OCI-LY7 (cell line): ENCODE measurements around the gene OR2G2. TPM values are rescaled to one million over a fixed set of nuclear protein-coding genes. Genes with fewer than 3 reads are reported as not detected.

Source experiments
- BruUV-seq: library from RNA; stranded (reverse); fragments of 400-500 nt; replicated peaks from 2 replicates; lab custom pipeline; 2021; lab: Mats Ljungman, UMichigan
- CTCF ChIA-PET: fragments of 300-600 bp; sonication (Branson Sonifier 250); formaldehyde crosslinking; loops from one replicate; lab custom pipeline; 2022; ENCODE audit warnings: antibody characterized with exemption; ENCODE audit not compliant: unreplicated experiment; lab: Charles Lee
- POLR2A ChIA-PET: fragments of 300-600 bp; sonication (Branson Sonifier 250); formaldehyde crosslinking; loops from one replicate; lab custom pipeline; 2022; ENCODE audit warnings: antibody characterized with exemption; lab: Charles Lee
- DNase-seq: peaks from one replicate; pipeline ENCODE4 v3.0.0-alpha.2; 2015; ENCODE audit warnings: low spot score
- H2AFZ ChIP-seq: fragments of 200-600 bp; sonication (generic), shearing (Covaris generic); 2 replicates; pipeline ENCODE4 v1.6.1; 2014; ENCODE audit warnings: mild to moderate bottlenecking, antibody characterized with exemption, low read length, moderate library complexity
- H3K27ac ChIP-seq: fragments of 200-600 bp; sonication (generic); 2 replicates; pipeline ENCODE4 v1.5.1; 2014; ENCODE audit warnings: mixed run types, low read depth, mild to moderate bottlenecking, moderate library complexity, low read length, inconsistent platforms; ENCODE audit not compliant: poor library complexity, severe bottlenecking
- H3K36me3 ChIP-seq: fragments of 200-600 bp; sonication (generic); 2 replicates; pipeline ENCODE4 v1.6.1; 2014; ENCODE audit warnings: mild to moderate bottlenecking, antibody characterized with exemption, low read length, moderate library complexity, mixed read lengths; ENCODE audit not compliant: insufficient read depth
- H3K4me1 ChIP-seq: fragments of 200-600 bp; sonication (generic); 2 replicates; pipeline ENCODE4 v1.5.1; 2014; ENCODE audit warnings: mild to moderate bottlenecking, low read length; ENCODE audit not compliant: insufficient read depth, poor library complexity, severe bottlenecking
- H3K4me2 ChIP-seq: fragments of 200-600 bp; sonication (generic); 2 replicates; pipeline ENCODE4 v1.6.1; 2014; ENCODE audit warnings: mild to moderate bottlenecking, low read length
- H3K4me3 ChIP-seq: fragments of 200-600 bp; sonication (generic); 2 replicates; pipeline ENCODE4 v1.5.1; 2014; ENCODE audit warnings: mild to moderate bottlenecking, low read depth, low read length; ENCODE audit not compliant: poor library complexity, severe bottlenecking
- H3K79me2 ChIP-seq: fragments of 200-600 bp; sonication (generic); 2 replicates; pipeline ENCODE4 v1.6.1; 2016; ENCODE audit warnings: low read depth, mild to moderate bottlenecking, low read length, moderate library complexity, mixed read lengths; ENCODE audit not compliant: insufficient read depth
- H3K9me2 ChIP-seq: fragments of 200-600 bp; sonication (generic); 2 replicates; pipeline ENCODE4 v1.6.1; 2016; ENCODE audit warnings: mild to moderate bottlenecking, low read length, mixed read lengths; ENCODE audit not compliant: insufficient read depth
- H3K9me3 ChIP-seq: fragments of 200-600 bp; sonication (generic); 2 replicates; pipeline ENCODE4 v1.6.1; 2014; ENCODE audit warnings: mild to moderate bottlenecking, mixed run types, low read length, mixed read lengths
- H4K20me1 ChIP-seq: fragments of 200-600 bp; sonication (generic); 2 replicates; pipeline ENCODE4 v1.6.1; 2014; ENCODE audit warnings: mild to moderate bottlenecking, antibody characterized with exemption, low read length, moderate library complexity, mixed read lengths; ENCODE audit not compliant: insufficient read depth
- CTCF ChIP-seq: fragments of 200-600 bp; sonication (generic); conservative IDR thresholded peaks from 2 replicates; pipeline ENCODE4 v1.5.1; 2014; ENCODE audit warnings: mild to moderate bottlenecking, antibody characterized with exemption, low read length, moderate library complexity, mixed read lengths
- EZH2phosphoT487 ChIP-seq: fragments of 200-600 bp; sonication (generic); IDR thresholded peaks from 2 replicates; pipeline ENCODE4 v1.6.1; 2018; ENCODE audit warnings: low read depth, borderline replicate concordance, mild to moderate bottlenecking, mixed run types, antibody characterized with exemption, low read length, moderate library complexity, mixed read lengths
- intact Hi-C: fragments of 100-400 bp; cut with micrococcal nuclease; formaldehyde crosslinking; loops from one replicate; pipeline ENCODE4 v1.10.0; 2022; ENCODE audit not compliant: unreplicated experiment
- total RNA-seq, 2 experiments: library from RNA; depleted of rRNA in 1 of 2; stranded (reverse); fragments of >200 nt in 1 of 2; shearing (Covaris generic) in 1 of 2; gene quantifications; 2 replicates each; pipeline ENCODE4 v1.2.3, GENCODE V29; 2014 to 2022

OR2G2 gene
- total RNA-seq, 2 experiments from 2014 or later, result not detected

DNA sequence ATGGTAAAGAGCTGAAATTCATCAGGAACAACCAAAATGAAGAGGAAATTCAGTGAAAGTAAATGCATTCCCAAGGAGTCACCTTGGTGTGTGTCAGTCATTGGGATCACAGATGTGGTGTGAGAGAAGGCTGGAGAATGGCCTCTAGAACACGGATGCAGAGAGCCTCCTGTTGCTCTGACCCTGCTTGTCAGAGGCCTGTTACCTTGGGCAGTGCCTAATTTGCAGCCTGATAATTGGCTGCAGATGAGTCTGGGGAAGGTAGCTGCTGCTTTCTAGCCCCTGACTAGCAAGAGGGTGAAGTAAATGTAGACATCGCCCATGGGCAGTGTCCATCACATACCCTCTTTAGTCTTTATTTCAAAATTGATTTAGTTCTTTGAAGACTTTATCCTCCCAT lies 35.9 kb upstream of the OR2G2 start:
- no peak for TF ChIP-seq EZH2phosphoT487
- H3K9me2 ChIP-seq, result no peaks in the 10 kb centered on the region
- intact Hi-C loops, result no loop called here
- ChIA-PET CTCF (no interaction called here), POLR2A (interaction anchor here (0.8 kb wide), 1 partner anchor 12 kb away, joined by 5 read pairs; no protein-coding TSS in a partner anchor)
- H3K27ac ChIP-seq, result no peak overlapping the region
- no peak overlapping the region for H3K4me3 ChIP-seq
- BruUV-seq, result no TSS peak
- H3K79me2 ChIP-seq, result no peaks in the 10 kb centered on the region
- H3K4me1 ChIP-seq, result no peaks in the 10 kb centered on the region
- H3K4me2 ChIP-seq, result no peak overlapping the region
- DNase-seq, result no peak
- no peaks in the 10 kb centered on the region for H4K20me1 ChIP-seq
- H3K9me3 ChIP-seq, result no peaks in the 10 kb centered on the region
- no peak overlapping the region for H2AFZ ChIP-seq
- no peaks in the 10 kb centered on the region for H3K36me3 ChIP-seq

GRCh38 chr1:247557926-247558674 lies 30.1 kb upstream of the OR2G2 start:
- no peaks in the 10 kb centered on the region for H3K9me3 ChIP-seq
- no peaks in the 10 kb centered on the region for H3K79me2 ChIP-seq
- ChIA-PET POLR2A (interaction anchor here (0.5 kb wide), 1 partner anchor 9 kb away, joined by 3 read pairs; the partner anchor contains the start of gene GCSAML), CTCF (no interaction called here)
- H4K20me1 ChIP-seq, result no peaks in the 10 kb centered on the region
- no peak overlapping the region for H3K27ac ChIP-seq
- H3K4me2 ChIP-seq, result no peak overlapping the region
- no peaks in the 10 kb centered on the region for H3K9me2 ChIP-seq
- intact Hi-C loops, result no loop called here
- H3K4me1 ChIP-seq, result no peaks in the 10 kb centered on the region
- no peak overlapping the region for H2AFZ ChIP-seq
- TF ChIP-seq CTCF (no peak), EZH2phosphoT487 (no peak)
- H3K4me3 ChIP-seq, result no peak overlapping the region
- DNase-seq, result no peak
- no peaks in the 10 kb centered on the region for H3K36me3 ChIP-seq
- BruUV-seq, result no TSS peak

DNA sequence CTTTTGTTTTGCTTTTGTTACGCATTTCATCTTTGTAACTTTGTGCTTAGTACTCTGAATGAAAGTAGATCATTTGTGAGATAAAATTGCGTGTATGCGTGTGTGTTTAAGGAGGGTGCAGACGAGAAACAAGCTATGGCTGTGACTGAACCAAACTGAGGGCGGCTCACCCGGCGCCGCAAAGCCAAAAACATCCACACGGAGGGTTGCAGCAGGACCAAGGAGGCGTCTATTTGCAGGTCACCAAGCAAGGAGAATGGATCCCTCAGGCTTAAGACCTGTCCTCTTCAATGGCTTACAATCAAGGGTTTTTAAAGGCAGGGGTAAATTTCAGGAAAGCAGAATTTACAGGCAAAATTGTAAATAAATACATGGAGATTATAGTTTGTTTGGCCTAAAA lies 26.4 kb upstream of the OR2G2 start:
- BruUV-seq, result no TSS peak

More for the DNA sequence above, 26.4 kb upstream of the OR2G2 start:
- DNase-seq, result no peak
- POLR2A ChIA-PET, result interaction anchor here (0.6 kb wide), 1 partner anchor 183 kb away, joined by 4 read pairs; no protein-coding TSS in a partner anchor
- no peak for TF ChIP-seq EZH2phosphoT487
- no peak for TF ChIP-seq CTCF
- intact Hi-C loops, result no loop called here
- CTCF ChIA-PET, result no interaction called here
- Histone ChIP-seq H3K9me2 (no peaks in the 10 kb centered on the region), H3K4me2 (no peak overlapping the region), H3K36me3 (no peaks in the 10 kb centered on the region), H3K9me3 (no peaks in the 10 kb centered on the region), H2AFZ (no peak overlapping the region), H3K4me3 (no peak overlapping the region), H3K79me2 (no peaks in the 10 kb centered on the region), H3K27ac (no peak overlapping the region), H3K4me1 (no peaks in the 10 kb centered on the region), H4K20me1 (no peaks in the 10 kb centered on the region)
